ENCODE results near the gene ZSWIM2. TPM values are rescaled to one million over a fixed set of nuclear protein-coding genes. Genes with fewer than 3 reads are reported as not detected.

ZSWIM2 gene
- total and polyA plus RNA-seq, 2 of the 4 experiments (the other 2 are of a cell fraction), result 0.09 TPM; not detected in 1

DNA sequence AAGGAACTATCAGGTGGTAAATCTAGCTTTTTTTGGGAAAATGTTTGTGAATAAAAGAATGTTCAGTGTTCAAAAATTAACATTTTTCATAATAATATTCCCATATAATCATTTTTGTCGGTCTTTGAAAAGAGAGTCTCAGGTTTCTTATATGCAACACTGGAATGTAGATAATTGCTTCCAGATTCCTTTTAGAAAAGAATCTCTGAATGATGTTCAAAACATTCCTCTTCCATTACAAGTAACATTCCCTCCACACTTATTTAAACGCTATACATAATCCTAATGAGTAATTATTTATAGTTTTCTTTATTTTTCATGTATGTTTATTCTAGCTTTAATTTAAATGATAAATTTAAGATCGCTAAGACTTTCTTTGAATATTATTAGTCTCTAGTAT lies 7.0 kb downstream of the ZSWIM2 start:
- Histone ChIP-seq H4K5ac (ENCODE audit: low read depth, low read length) (no peak overlapping the region), H2BK15ac (ENCODE audit: low read depth, low read length) (no peak overlapping the region), H3K23ac (ENCODE audit: low read depth, low read length) (no peak overlapping the region), H3K4me2 (ENCODE audit: low read depth, low read length) (peak overlapping the region; percentile 81), H4K20me1 (ENCODE audit: insufficient read depth, low read length) (no peaks in the 10 kb centered on the region), H3K27me3 (ENCODE audit: control insufficient read depth, insufficient read depth, low read length) (no peaks in the 10 kb centered on the region), H2BK5ac (ENCODE audit: low read depth, low read length, poor library complexity, severe bottlenecking) (peak overlapping the region; percentile 98), H3K9me3 (ENCODE audit: control insufficient read depth, insufficient read depth, low read length) (no peaks in the 10 kb centered on the region), H3K14ac (replicated peaks; ENCODE audit: low read depth, low read length) (no peak overlapping the region), H3K4ac (ENCODE audit: low read depth, low read length) (no peak overlapping the region), H2AK5ac (ENCODE audit: low read depth, low read length) (no peak overlapping the region), H2AFZ (replicated peaks; ENCODE audit: low read length, poor library complexity) (no peak overlapping the region), H3K9me1 (ENCODE audit: insufficient read depth, low read length) (no peaks in the 10 kb centered on the region), H2BK20ac (ENCODE audit: low read depth, low read length) (no peak overlapping the region), H3K36me3 (ENCODE audit: control insufficient read depth, insufficient read depth, low read length) (no peaks in the 10 kb centered on the region), H2AK9ac (replicated peaks; ENCODE audit: low read depth, low read length, poor library complexity) (no peak overlapping the region), H3K18ac (ENCODE audit: low read depth, low read length) (peak overlapping the region; percentile 68; the same call in 1 of the 2 replicates), H2BK120ac (ENCODE audit: low read depth, low read length) (no peak overlapping the region), H3K27ac (ENCODE audit: insufficient read depth, low read length) (peak overlapping the region; percentile 73; the same call in 1 of the 2 replicates), H4K8ac (ENCODE audit: low read depth in 2 of 2, low read length in 2 of 2) (no peak overlapping the region), H3K4me3 (ENCODE audit: insufficient read depth, low read depth, low read length) (no peak overlapping the region), H3K79me1 (ENCODE audit: low read depth in 1 of 2, low read length in 2 of 2) (no peaks in the 10 kb centered on the region), H4K91ac (ENCODE audit: insufficient read depth, low read depth, low read length) (no peak overlapping the region), H3K4me1 (ENCODE audit: control insufficient read depth, insufficient read depth, low read length) (peaks cover 2% of the 10 kb centered on the region; the same call in 1 of the 2 replicates), H3K56ac (ENCODE audit: extremely low read depth, insufficient read depth, low read length) (no peak overlapping the region), H3K9ac (ENCODE audit: low read depth, low read length) (no peak overlapping the region)
- POLR2A ChIA-PET (ENCODE audit: unreplicated experiment), result no interaction called here
- BruUV-seq (replicated peaks), result no TSS peak
- in situ Hi-C loops (cut with MboI; ENCODE audit: low sequenced_read_pairs) (loop anchor here (25.0 kb wide), 1 partner anchor 330 kb away; no protein-coding TSS in a partner anchor), dilution Hi-C loops (cut with HindIII; ENCODE audit: low sequenced_read_pairs, unreplicated experiment) (no loop called here), intact Hi-C loops (cut with micrococcal nuclease) (loop anchor here (5.0 kb wide), 1 partner anchor 355 kb away; the partner anchor contains the start of gene ZC3H15)
- no peak for TF ChIP-seq RAD21 (IDR thresholded peaks at IDR 0.05; ENCODE audit: low read length)
- no peak for TF ChIP-seq MXI1 (IDR thresholded peaks at IDR 0.05; ENCODE audit: borderline replicate concordance, low read depth, low read length)
- no peak for TF ChIP-seq MAZ (IDR thresholded peaks at IDR 0.05; ENCODE audit: borderline replicate concordance, low read depth, low read length)
- no peak for TF ChIP-seq CHD1 (IDR thresholded peaks at IDR 0.05; ENCODE audit: low read depth, low read length)
- no peak for TF ChIP-seq NFE2L2 (IDR thresholded peaks at IDR 0.05; ENCODE audit: low read depth, low read length)
- no peak for TF ChIP-seq POLR2A (IDR thresholded peaks at IDR 0.05; ENCODE audit: low read depth, low read length)
- TF ChIP-seq MAFK (IDR thresholded peaks at IDR 0.05; ENCODE audit: low read depth, low read length), result no peak
- TF ChIP-seq, protein P1, sequence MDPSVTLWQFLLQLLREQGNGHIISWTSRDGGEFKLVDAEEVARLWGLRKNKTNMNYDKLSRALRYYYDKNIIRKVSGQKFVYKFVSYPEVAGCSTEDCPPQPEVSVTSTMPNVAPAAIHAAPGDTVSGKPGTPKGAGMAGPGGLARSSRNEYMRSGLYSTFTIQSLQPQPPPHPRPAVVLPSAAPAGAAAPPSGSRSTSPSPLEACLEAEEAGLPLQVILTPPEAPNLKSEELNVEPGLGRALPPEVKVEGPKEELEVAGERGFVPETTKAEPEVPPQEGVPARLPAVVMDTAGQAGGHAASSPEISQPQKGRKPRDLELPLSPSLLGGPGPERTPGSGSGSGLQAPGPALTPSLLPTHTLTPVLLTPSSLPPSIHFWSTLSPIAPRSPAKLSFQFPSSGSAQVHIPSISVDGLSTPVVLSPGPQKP (IDR thresholded peaks at IDR 0.05; ENCODE audit: borderline replicate concordance, low read depth, low read length), result no peak
- no peak for TF ChIP-seq BHLHE40 (IDR thresholded peaks at IDR 0.05; ENCODE audit: low read depth, low read length)
- TF ChIP-seq, protein P2, sequence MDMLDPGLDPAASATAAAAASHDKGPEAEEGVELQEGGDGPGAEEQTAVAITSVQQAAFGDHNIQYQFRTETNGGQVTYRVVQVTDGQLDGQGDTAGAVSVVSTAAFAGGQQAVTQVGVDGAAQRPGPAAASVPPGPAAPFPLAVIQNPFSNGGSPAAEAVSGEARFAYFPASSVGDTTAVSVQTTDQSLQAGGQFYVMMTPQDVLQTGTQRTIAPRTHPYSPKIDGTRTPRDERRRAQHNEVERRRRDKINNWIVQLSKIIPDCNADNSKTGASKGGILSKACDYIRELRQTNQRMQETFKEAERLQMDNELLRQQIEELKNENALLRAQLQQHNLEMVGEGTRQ (IDR thresholded peaks at IDR 0.05; ENCODE audit: low read depth, low read length), result no peak
- TF ChIP-seq CEBPB (IDR thresholded peaks at IDR 0.05; ENCODE audit: low read depth, low read length), result no peak
- no CpG with 5 or more reads among the region's 3 CpGs for WGBS, 2 experiments (ENCODE audit: extremely low coverage in 2 of 2, insufficient read length in 1 of 2)
- ATAC-seq (ENCODE audit: low read depth) (peak; percentile 90), DNase-seq (peak; percentile 81)
- CTCF ChIA-PET, result interaction anchor here (0.6 kb wide), 1 partner anchor 10 kb away, joined by 5 read pairs; no protein-coding TSS in a partner anchor
